Hypothalamus (tissue), 51 donors: ENCODE data around the gene EXD3.

Source experiments
- DNase-seq, 51 donors: peaks; one replicate each; lab custom pipeline; 2025; lab: John Stamatoyannopoulos, UW

The EXD3 gene

GRCh38 chr9:137311986-137312851, 110.7 kb downstream of the EXD3 start:
- no peak for DNase-seq

GRCh38 chr9:137311171-137311985, 111.6 kb downstream of the EXD3 start:
- DNase-seq = peak in 1 of 51 donors; percentile 48

- no peak for DNase-seq
Observed at GRCh38 chr9:137310189-137311052, 112.5 kb downstream of the EXD3 start.

GRCh38 chr9:137309368-137310188, 113.4 kb downstream of the EXD3 start:
- DNase-seq = no peak

- DNase-seq = no peak
Observed at GRCh38 chr9:137308057-137308619, 114.8 kb downstream of the EXD3 start.

GRCh38 chr9:137307255-137308056, 115.5 kb downstream of the EXD3 start:
- no peak for DNase-seq

- DNase-seq = no peak
Observed at GRCh38 chr9:137306850-137307254, 116.1 kb downstream of the EXD3 start.

- DNase-seq = no peak
Observed at GRCh38 chr9:137306066-137306849, 116.7 kb downstream of the EXD3 start.

GRCh38 chr9:137305798-137306065, 117.2 kb downstream of the EXD3 start:
- DNase-seq = no peak

- peak in 24 of 51 donors; percentile 15 to 73 (median 58) for DNase-seq
Observed at GRCh38 chr9:137305060-137305797, 117.7 kb downstream of the EXD3 start.

- peak in 1 of 51 donors; percentile 68 for DNase-seq
Observed at GRCh38 chr9:137304383-137305059, 118.4 kb downstream of the EXD3 start.

- DNase-seq = peak in 10 of 51 donors; percentile 10 to 68 (median 49)
Observed at GRCh38 chr9:137303893-137304382, 119.0 kb downstream of the EXD3 start.

- no peak for DNase-seq
Observed at GRCh38 chr9:137303151-137303892, 119.6 kb downstream of the EXD3 start.

- DNase-seq = peak in 1 of 51 donors; percentile 29
Observed at GRCh38 chr9:137302449-137303150, 120.4 kb downstream of the EXD3 start.

- peak in 47 of 51 donors; percentile 33 to 93 (median 84) for DNase-seq
Observed at GRCh38 chr9:137302118-137302448, 120.9 kb downstream of the EXD3 start, which contains the start of gene NRARP. Gene NRARP (minus strand): TSS chr9:137302271. CDS start chr9:137301928, 343 bp downstream.
